ENCODE results near the gene STK39.

The STK39 gene

GRCh38 chr2:167944825-167945659 is 302.4 kb downstream of the STK39 start:
- no peak for DNase-seq

GRCh38 chr2:167943897-167944296 is 303.5 kb downstream of the STK39 start:
- DNase-seq: no peak

GRCh38 chr2:167943368-167943767 is 304.0 kb downstream of the STK39 start:
- DNase-seq: no peak

- no peak for DNase-seq
Observed at GRCh38 chr2:167942366-167943081, 304.9 kb downstream of the STK39 start.

GRCh38 chr2:167941604-167942003 is 305.8 kb downstream of the STK39 start:
- DNase-seq: no peak

- no peak for DNase-seq
Observed at GRCh38 chr2:167940734-167941507, 306.5 kb downstream of the STK39 start.

GRCh38 chr2:167940346-167940725 is 307.1 kb downstream of the STK39 start:
- DNase-seq: no peak

- peak; percentile 21 to 52 (median 30) for DNase-seq
Observed at GRCh38 chr2:167939514-167940345, 307.7 kb downstream of the STK39 start.

- no peak for DNase-seq
Observed at GRCh38 chr2:167937403-167937802, 310.0 kb downstream of the STK39 start.

- DNase-seq: no peak
Observed at GRCh38 chr2:167935803-167936110, 311.6 kb downstream of the STK39 start.

GRCh38 chr2:167933097-167933814 is 314.1 kb downstream of the STK39 start:
- DNase-seq: no peak

GRCh38 chr2:167932123-167932693 is 315.2 kb downstream of the STK39 start:
- no peak for DNase-seq

- no peak for DNase-seq
Observed at GRCh38 chr2:167929484-167929883, 317.9 kb downstream of the STK39 start.

- DNase-seq: no peak
Observed at GRCh38 chr2:167928434-167928833, 319.0 kb downstream of the STK39 start.

GRCh38 chr2:167925758-167926157 is 321.6 kb downstream of the STK39 start:
- no peak for DNase-seq

- no peak for DNase-seq
Observed at GRCh38 chr2:167924556-167924955, 322.8 kb downstream of the STK39 start.

- DNase-seq: no peak
Observed at GRCh38 chr2:167916756-167917155, 330.6 kb downstream of the STK39 start.

GRCh38 chr2:167914969-167915368 is 332.4 kb downstream of the STK39 start:
- DNase-seq: no peak

- DNase-seq: no peak
Observed at GRCh38 chr2:167908786-167909185, 338.6 kb downstream of the STK39 start.

- no peak for DNase-seq
Observed at GRCh38 chr2:167905668-167906067, 341.7 kb downstream of the STK39 start.
